Activated T-cell treated with anti-CD3 and anti-CD28 coated beads, Interleukin-2, amount 50 U/mL, for 1 hour (primary cell): Measurements from ENCODE around the gene INPP5D.
"Not testable (repeated sequence)": the region's sequence is repeated elsewhere in the genome, so short reads cannot be mapped to it uniquely, and the experiment has no call there.

Experiments
- DNase-seq: peaks from one replicate; pipeline ENCODE4 v3.0.0-alpha.2; 2020

INPP5D gene

DNA sequence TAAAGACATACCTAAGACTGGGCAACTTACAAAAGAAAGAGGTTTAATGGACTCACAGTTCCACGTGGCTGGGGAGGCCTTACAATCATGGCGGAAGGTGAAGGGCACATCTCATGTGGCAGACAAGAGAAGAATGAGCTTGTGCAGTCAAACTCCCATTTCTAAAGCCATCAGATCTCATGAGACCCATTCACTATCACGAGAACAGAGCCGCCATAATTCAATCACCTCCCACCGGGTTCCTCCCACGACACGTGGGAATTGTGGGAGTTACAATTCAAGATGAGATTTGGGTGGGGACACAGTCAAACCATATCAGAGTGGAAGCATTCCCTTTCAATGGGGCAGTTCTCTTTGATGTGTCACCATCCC lies 39.7 kb downstream of the INPP5D start:
- DNase-seq, result not testable (repeated sequence)

DNA sequence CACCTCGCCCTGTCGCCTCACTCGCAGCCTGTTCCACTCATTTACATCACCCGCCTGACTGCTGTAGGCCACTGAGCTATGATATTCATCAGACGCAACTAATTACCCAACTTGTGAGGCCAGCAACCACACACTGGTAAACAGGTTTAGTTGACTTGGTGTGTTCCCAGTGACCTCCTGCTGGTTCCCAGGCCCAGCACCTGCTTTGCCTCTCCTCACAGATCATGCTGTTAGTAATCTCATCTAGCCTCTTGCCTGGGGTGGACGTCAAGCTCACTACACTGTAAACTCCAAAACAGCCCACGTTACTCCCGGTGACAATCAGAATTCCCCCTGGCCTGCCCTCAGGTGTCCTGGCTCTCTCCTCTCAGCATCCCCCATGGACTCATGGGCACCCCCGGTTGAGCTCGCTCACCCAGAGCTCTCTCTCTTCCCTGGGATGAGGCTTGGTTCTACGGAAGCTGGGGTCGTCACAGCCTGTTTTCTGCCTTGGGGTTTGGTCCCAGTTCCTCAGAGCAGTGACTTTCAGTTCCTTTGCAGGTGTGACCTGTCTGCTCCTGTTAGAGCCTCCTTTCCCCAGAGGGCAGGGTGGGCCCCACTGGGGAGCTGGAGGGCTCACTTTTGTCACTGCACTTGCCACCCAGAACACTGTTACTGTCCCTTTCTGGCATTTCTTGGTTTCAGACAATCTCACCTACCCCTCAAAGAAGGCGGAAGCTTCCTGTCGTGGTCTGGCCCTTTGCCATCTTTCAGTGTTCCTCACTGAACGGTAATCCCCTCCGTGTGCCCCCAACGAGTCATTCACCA lies 40.3 kb downstream of the INPP5D start:
- DNase-seq, result peak; percentile 58

DNA sequence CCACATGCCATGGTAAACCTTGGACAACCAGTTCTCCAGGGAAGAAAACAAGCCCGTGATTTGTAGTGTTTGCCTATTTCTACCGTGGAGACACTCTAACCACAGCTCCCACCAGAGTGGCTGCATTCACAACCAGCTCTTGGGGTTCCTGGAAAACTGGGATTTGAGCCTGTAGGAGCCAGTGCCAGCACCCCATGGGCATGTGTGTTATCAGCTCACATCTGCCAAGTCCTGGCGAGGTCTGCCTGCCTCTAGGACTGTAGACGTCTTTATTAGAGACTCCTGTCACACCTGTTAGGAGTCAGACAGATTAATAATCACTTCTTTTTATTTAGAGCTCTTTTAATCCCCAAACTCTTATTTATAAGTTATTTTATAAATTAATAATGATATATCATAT lies 41.0 kb downstream of the INPP5D start:
- DNase-seq, result no peak

- no peak for DNase-seq
Observed at GRCh38 chr2:233101816-233102215, 41.7 kb downstream of the INPP5D start.

GRCh38 chr2:233105156-233105895 lies 45.2 kb downstream of the INPP5D start:
- no peak for DNase-seq

DNA sequence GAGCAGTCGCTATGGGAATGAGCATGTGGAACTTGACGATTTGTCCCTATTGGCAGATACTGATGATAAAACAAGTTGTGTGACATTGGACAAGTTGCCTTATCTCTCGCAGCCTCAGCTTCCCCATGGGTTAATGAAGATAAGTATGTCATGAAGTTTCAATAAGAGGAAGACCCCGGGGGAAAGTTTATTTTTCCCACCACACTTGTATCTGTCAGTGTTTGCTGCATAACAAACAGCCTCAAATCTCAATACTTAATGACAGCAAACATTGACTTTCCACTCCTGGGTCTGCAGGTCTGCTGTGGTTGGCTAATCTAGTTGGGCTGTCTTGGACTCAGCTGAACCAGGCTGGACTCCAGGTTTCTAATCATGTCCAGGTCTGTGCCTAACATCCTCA lies 45.8 kb downstream of the INPP5D start:
- no peak for DNase-seq

GRCh38 chr2:233107011-233107410 lies 46.9 kb downstream of the INPP5D start:
- DNase-seq, result no peak

DNA sequence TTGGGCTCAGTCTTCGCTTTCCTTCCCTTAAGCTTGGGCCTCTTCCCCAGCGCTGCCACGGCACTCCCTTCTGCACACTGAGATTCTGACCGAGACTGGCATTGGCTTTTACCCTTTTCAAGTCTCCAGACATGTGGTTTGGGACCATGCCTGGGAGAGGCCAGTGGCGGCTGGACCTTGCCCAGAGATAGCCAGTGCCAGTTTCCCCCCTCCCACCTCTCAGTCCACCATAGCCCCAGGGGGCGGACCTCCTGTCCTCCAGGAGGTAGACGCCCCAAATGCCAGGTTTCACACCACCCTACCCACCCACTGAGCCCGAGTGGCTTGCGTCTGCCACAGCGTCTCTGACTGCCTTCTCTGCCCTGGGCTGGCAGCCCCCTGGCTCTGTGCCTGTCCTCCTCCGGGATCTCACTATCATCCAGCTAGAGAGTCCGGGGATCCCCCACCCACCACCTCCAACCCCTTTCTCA lies 47.7 kb downstream of the INPP5D start:
- DNase-seq, result no peak

DNA sequence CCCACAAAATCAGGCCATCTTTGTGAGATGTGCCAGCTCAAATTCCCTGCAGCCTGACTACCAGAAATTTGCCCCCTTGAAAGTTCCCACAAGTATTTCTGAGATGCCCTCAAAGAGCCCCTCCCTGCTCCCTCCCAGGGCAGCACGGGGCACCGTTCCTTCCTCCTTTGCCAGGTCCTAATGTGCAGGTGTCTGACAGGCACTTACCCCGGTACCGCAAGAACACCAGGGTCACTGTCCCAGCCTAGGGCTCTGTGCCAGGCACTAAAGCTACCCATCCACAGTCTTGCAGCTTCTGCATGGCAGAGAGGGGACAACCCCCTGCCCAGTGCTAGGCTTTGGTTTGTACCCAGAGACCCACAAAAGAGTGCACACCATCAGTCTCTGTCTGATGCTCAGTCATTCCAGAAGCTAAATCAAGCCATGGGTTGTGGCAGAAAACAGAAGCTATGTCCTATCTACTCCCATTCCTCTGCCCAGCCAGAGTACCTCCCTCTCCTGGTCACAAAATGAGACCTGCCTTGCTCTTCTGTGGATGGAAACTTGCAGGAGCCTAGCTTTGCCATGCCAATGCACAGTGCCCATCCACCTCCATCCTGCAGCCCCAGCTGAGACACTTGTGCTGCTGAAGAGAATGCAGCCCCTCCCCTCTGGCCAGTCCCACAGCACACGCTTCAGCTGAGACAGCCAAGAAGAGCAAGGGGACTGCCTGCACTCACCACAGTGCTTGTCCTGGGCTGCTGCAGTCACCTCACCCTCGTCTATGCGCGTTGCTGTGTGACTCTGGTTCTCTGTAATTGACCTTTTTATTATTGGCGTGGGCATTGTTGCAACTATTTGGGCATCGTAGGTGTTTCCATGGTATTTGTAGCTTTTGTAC lies 48.7 kb downstream of the INPP5D start:
- no peak for DNase-seq

- no peak for DNase-seq
Observed at GRCh38 chr2:233111427-233111826, 51.3 kb downstream of the INPP5D start.

DNA sequence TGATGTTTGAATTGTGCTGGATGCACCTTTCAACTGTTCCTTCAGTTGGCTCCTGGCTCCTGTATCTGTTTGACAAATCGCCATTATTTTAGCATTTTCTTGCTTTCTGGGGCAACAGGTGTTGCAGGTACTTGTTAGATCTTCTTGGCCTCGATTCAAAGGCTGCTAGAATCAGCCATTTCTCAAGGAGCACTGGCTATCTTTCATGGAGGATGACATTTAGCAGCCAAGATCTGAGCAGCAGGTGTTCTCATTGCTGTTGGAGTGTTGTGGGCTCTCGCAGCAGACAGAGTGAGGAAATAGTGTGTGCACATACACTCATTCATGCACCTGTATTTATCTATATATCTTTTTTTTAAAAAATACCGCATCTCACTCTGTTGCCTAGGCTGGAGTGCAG lies 52.2 kb downstream of the INPP5D start:
- no peak for DNase-seq

GRCh38 chr2:233112776-233113452 lies 52.8 kb downstream of the INPP5D start:
- no peak for DNase-seq

GRCh38 chr2:233114421-233114861 lies 54.3 kb downstream of the INPP5D start:
- no peak for DNase-seq

DNA sequence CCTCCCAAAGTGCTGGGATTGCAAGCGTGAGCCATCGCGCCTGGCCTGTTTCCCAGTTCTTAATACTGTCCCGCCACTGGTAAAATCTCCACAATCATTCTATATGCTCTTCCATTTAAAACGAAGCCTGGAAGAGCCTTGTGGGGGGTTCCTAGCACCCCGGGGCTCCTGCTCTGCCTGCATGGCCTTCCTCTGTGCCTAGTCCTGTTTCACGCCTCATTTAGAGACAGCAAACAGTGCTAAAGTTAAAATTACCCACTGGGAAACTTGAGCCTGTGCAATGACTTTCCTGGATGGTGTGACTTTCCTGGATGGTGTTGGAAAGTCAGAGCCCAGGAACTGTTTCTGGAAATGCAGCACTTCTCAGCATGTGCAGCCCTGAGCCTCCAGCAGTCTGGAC lies 55.0 kb downstream of the INPP5D start:
- no peak for DNase-seq

DNA sequence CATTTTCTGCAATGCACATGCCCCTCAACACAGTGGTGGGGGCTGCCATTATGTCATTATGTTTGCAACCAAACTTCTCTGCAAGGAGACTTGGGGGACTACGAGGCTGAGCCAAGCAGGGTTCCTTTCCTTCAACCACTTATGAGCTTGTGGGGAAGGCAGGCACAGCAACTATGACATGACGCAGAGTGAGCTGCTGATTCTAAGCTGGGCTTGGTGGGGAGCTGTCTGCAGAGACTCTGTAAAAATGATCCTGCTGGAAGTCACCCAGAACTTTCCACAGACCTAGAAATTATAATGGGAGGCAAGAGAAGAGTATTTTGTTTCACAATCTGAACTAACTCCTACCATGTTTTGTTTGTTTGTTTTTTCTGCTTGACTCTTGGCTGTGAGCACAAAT lies 55.6 kb downstream of the INPP5D start:
- no peak for DNase-seq

- no peak for DNase-seq
Observed at GRCh38 chr2:233116946-233117345, 56.8 kb downstream of the INPP5D start.

- DNase-seq, result no peak
Observed at GRCh38 chr2:233117351-233117750, 57.2 kb downstream of the INPP5D start.

GRCh38 chr2:233117811-233118647 lies 57.9 kb downstream of the INPP5D start:
- DNase-seq, result no peak

DNA sequence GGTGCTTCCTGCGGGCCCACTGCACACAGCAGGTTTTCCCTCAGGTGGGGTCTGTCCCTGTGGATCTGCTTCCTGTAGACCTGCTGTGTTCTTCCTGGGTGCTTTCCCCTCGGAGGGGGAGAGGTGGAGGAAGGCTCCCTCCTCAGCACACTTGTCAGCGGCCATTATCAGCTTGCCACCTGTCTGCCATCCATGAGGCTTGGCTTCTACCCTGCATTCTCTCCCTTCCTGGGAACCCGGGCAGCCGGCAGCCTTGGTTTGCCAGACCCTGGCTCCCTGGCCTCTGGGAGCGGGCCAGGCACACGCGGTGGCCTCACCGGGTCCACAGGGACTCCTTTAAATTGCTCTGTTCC lies 58.5 kb downstream of the INPP5D start:
- no peak for DNase-seq

DNA sequence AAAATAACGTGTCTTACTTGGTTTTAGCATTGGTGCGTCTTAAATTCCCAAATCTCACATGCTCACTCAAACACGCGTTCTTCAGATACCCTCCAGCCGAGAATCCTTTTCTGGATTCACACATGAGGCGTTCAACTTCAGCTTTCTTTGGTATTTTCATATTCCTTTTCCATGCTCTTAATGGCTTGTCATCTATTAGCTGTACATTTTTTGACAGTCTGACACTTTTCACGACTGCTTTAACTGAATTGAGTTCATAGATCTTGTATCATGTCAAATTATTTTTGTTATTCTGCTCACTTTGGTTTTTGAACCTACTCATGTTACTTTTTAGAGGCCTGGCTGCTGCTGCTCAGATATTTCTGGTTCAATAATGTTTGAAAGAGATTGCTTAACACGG lies 59.0 kb downstream of the INPP5D start:
- DNase-seq, result no peak

DNA sequence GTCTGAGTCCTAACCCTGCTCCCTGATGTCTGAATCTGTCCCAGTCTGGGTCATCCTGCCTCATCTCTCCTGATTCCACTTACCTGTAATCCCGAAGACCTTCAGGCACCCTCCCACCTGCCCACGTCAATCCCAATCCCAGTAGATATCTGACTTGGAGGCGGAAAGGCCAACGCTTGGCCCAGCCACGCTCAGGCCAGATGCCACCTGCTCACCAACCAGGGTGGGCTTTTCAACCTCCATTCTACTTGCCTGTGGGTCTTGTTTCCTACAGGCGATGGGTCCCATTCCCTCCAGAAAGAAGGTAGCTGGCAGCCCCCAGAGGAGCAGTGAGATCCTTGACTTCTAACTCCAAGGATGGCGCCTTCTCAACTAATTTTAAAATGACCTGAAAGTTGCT lies 59.7 kb downstream of the INPP5D start:
- no peak for DNase-seq

DNA sequence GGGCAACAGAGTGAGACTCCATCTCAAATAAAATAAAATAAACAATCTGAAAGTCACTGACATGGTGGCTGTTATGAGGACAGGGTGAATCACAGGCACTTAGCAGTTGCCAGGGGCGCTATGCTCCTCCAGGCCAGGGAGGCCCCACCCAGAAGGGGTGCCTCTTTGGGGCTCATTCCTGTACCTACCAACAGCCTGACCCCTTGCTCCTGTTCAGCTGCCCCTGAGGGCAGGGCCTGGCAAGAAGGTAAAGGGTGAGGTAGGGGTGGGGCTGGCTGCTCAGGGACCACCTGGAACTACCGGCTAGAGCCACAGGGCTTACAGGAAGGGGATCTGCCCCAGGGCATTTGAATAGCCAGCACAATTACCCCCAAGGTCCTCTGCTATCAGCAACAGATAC lies 60.3 kb downstream of the INPP5D start:
- no peak for DNase-seq
